HepG2 (cell line): Measurements from ENCODE around the gene SOCS3. TPM values are rescaled to one million over a fixed set of nuclear protein-coding genes. Genes with fewer than 3 reads are reported as not detected.

ENCODE experiments used
- ATF2 ChIP-seq: sonication (generic); formaldehyde crosslinking; IDR thresholded peaks from 2 replicates; pipeline ENCODE4 v1.4.0; 2020; ENCODE audit warnings: missing genetic modification reagents
- ATRX ChIP-seq: sonication (generic); formaldehyde crosslinking; IDR thresholded peaks from 2 replicates; pipeline ENCODE4 v1.4.0; 2020; ENCODE audit warnings: missing genetic modification reagents, borderline replicate concordance
- BRCA1 ChIP-seq: sonication (generic); formaldehyde crosslinking; IDR thresholded peaks from 2 replicates; pipeline ENCODE4 v1.4.0; 2020; ENCODE audit warnings: missing genetic modification reagents
- CCAR2 ChIP-seq: fragments of 200-400 bp; formaldehyde crosslinking; optimal IDR thresholded peaks from 2 replicates; pipeline ENCODE3; 2018; ENCODE audit warnings: low read depth, mild to moderate bottlenecking, low read length, moderate library complexity
- DDIT3 ChIP-seq: sonication (generic); formaldehyde crosslinking; IDR thresholded peaks from 2 replicates; pipeline ENCODE4 v1.4.0; 2020; ENCODE audit warnings: mild to moderate bottlenecking, missing genetic modification reagents
- FOXA1 ChIP-seq, 2 experiments: fragments of 450-650 bp in 1 of 2; sonication (generic) in 1 of 2; formaldehyde crosslinking in 1 of 2; IDR thresholded peaks; 2 replicates each; pipeline versions ENCODE4 v1.4.0 to v1.6.1; 2016 to 2020; ENCODE audit warnings: missing genetic modification reagents in 1 of 2
- GLMP ChIP-seq: sonication (generic); formaldehyde crosslinking; IDR thresholded peaks from 2 replicates; pipeline ENCODE4 v1.9.0; 2021; ENCODE audit warnings: missing genetic modification reagents, mild to moderate bottlenecking, borderline replicate concordance
- GTF3A ChIP-seq: sonication (generic); formaldehyde crosslinking; conservative IDR thresholded peaks from 2 replicates; pipeline ENCODE4 v1.4.0; 2020; ENCODE audit warnings: mild to moderate bottlenecking, missing genetic modification reagents
- KDM3A ChIP-seq: IDR thresholded peaks from 2 replicates; pipeline ENCODE4 v1.6.1; 2018; ENCODE audit warnings: low read depth, missing compliant biosample characterization
- MAX ChIP-seq: IDR thresholded peaks from 2 replicates; pipeline ENCODE4 v1.6.1; 2012; ENCODE audit warnings: inconsistent platforms
- MED13 ChIP-seq: sonication (generic); formaldehyde crosslinking; IDR thresholded peaks from 2 replicates; pipeline ENCODE4 v1.5.0; 2020; ENCODE audit warnings: missing genetic modification reagents
- NCOR1 ChIP-seq: fragments of 200-600 bp; sonication (generic); IDR thresholded peaks from 2 replicates; pipeline ENCODE4 v1.7.0; 2017; ENCODE audit warnings: antibody characterized with exemption, low read length, borderline replicate concordance
- PAX8 ChIP-seq: sonication (generic); formaldehyde crosslinking; IDR thresholded peaks from 2 replicates; pipeline ENCODE4 v1.8.0; 2022; ENCODE audit warnings: mild to moderate bottlenecking, missing genetic modification reagents, borderline replicate concordance
- PHF5A ChIP-seq: IDR thresholded peaks from one replicate; pipeline ENCODE4 v1.6.1; 2018; ENCODE audit warnings: low read depth, missing genetic modification reagents; ENCODE audit not compliant: unreplicated experiment
- POGK ChIP-seq: sonication (generic); formaldehyde crosslinking; conservative IDR thresholded peaks from 2 replicates; pipeline ENCODE4 v1.8.0; 2022; ENCODE audit warnings: mild to moderate bottlenecking, moderate library complexity, missing genetic modification reagents
- SMAD3 ChIP-seq: sonication (generic); formaldehyde crosslinking; IDR thresholded peaks from 2 replicates; pipeline ENCODE4 v1.4.0; 2020; ENCODE audit warnings: missing genetic modification reagents
- ZBTB2 ChIP-seq: sonication (generic); formaldehyde crosslinking; IDR thresholded peaks from 2 replicates; pipeline ENCODE4 v1.8.0; 2022; ENCODE audit warnings: low read depth, missing genetic modification reagents
- ZNF337 ChIP-seq: sonication (generic); formaldehyde crosslinking; IDR thresholded peaks from 2 replicates; pipeline ENCODE4 v1.5.1; 2020; ENCODE audit warnings: missing genetic modification reagents, low read depth, mild to moderate bottlenecking, borderline replicate concordance
- ZNF382 ChIP-seq: sonication (generic); formaldehyde crosslinking; IDR thresholded peaks from 2 replicates; pipeline ENCODE4 v1.5.0; 2020; ENCODE audit warnings: missing genetic modification reagents, mild to moderate bottlenecking, borderline replicate concordance
- ZNF674 ChIP-seq: sonication (generic); formaldehyde crosslinking; IDR thresholded peaks from 2 replicates; pipeline ENCODE4 v1.5.0; 2020; ENCODE audit warnings: low read depth, mild to moderate bottlenecking, missing genetic modification reagents
- ZXDC ChIP-seq: sonication (generic); formaldehyde crosslinking; IDR thresholded peaks from 2 replicates; pipeline ENCODE4 v1.5.0; 2020; ENCODE audit warnings: mild to moderate bottlenecking, missing genetic modification reagents
- polyA plus RNA-seq, 8 experiments: library from polyadenylated mRNA; depleted of rRNA in 3 of 8; stranded (reverse) in 7 of 8; unstranded in 1 of 8; fragments of >200 nt; fragmentation: Illumina TruSeq in 4 of 8; extraction: Trizol in 4 of 8; gene quantifications; 2 replicates each; pipeline versions ENCODE4 v1.2.1 to v1.2.3, GENCODE V29; 2011 to 2016; ENCODE audit warnings: low read depth in 4 of 8, missing spikeins in 1 of 8, mixed read lengths in 1 of 8; ENCODE audit not compliant: insufficient read depth in 1 of 8
- total RNA-seq, 5 experiments: library from RNA; depleted of rRNA; stranded (reverse); fragments of >200 nt; fragmentation: Illumina TruSeq; extraction: Trizol; gene quantifications; 2 replicates each; pipeline ENCODE4 v1.2.3, GENCODE V29; 2016; ENCODE audit warnings: low read depth in 1 of 5

The SOCS3 gene
- total and polyA plus RNA-seq, 2 of the 13 experiments (the other 11 are each of a cell fraction or from before 2014, with no cell fraction given) = 0.77 to 2.4 TPM

GRCh38 chr17:78351449-78352006 lies 8.3 kb downstream of the SOCS3 start (continued):
- TF ChIP-seq ATF2 (CRISPR knock-in tag) = no peak
- no peak for TF ChIP-seq SMAD3
- TF ChIP-seq ATRX (CRISPR knock-in tag) = no peak
- TF ChIP-seq GTF3A = no peak
- TF ChIP-seq ZNF674 (CRISPR knock-in tag) = no peak
- no peak for TF ChIP-seq BRCA1 (CRISPR knock-in tag)
- no peak for TF ChIP-seq GLMP (CRISPR knock-in tag)
- TF ChIP-seq MED13 (CRISPR knock-in tag) = no peak
- 0 out of 2 replicates have a peak, but pooled peaks have one; percentile 57 for TF ChIP-seq POGK (CRISPR knock-in tag)
- TF ChIP-seq PAX8 (CRISPR knock-in tag) = no peak
- TF ChIP-seq MAX = 0 out of 2 replicates have a peak, but pooled peaks have one; percentile 31
- no peak for TF ChIP-seq ZNF382
- TF ChIP-seq PHF5A (CRISPR knock-in tag) = no peak
- no peak for TF ChIP-seq ZNF337
- no peak; the same call in 1 of the 2 replicates for TF ChIP-seq KDM3A (CRISPR knock-in tag)
- no peak for TF ChIP-seq FOXA1 (IDR thresholded peaks at IDR 0.05)
- TF ChIP-seq FOXA1 (CRISPR knock-in tag; IDR thresholded peaks at IDR 0.05) = no peak
- TF ChIP-seq NCOR1 = 0 out of 2 replicates have a peak, but pooled peaks have one; percentile 24
- no peak for TF ChIP-seq DDIT3 (CRISPR knock-in tag)
- TF ChIP-seq ZXDC (CRISPR knock-in tag) = no peak
- no peak for TF ChIP-seq CCAR2
- no peak for TF ChIP-seq ZBTB2 (CRISPR knock-in tag)
